GM21381 (cell line): Measurements from ENCODE around the gene R3HDM2.
"Not testable (repeated sequence)": the region's sequence is repeated elsewhere in the genome, so short reads cannot be mapped to it uniquely, and the experiment has no call there.

Source experiments
- ATAC-seq: cut with Tn5 transposase; IDR thresholded peaks from one replicate; pipeline ENCODE4 v1.9.1; 2021; ENCODE audit warnings: mild to moderate bottlenecking, moderate library complexity; ENCODE audit not compliant: unreplicated experiment

Gene R3HDM2

DNA sequence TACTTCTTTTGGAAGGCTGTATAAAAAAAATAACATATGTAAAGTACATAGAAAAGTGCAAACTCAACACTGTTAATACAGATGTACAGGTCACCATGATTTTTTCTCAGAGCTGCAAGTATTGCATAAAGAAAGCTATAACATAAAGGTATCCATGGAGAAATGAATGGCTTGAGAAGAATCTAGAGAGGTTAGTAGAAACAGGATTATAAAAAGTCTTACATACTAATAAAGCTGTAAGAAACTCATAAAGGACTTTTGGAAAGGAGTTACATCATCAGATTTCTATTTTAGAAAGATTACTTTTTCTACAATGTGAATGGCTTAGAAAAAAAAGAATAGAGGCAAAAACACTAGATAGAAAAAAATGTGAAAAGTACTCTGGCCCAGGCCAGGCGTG is 46.4 kb downstream of the R3HDM2 start:
- ATAC-seq = no peak

- no peak for ATAC-seq
Measured at GRCh38 chr12:57381693-57382220, 49.1 kb downstream of the R3HDM2 start.

DNA sequence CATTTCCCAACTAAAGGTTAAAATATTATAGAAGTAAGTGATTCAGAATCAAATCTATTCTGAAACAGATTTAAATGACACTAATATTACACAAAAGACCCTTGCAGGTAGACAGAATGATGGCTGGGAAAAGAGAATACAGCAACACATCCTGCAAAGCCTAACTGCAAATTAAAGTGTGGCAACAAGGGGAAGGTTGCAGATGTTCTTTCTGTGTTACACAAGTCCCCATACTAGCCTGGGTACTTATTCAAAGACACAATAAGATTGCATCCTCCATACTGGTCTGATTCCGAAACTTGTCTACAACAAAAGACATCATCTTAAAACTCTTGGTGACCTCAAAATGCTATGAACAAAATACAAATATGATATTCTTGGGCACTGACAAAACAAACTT is 50.5 kb downstream of the R3HDM2 start:
- ATAC-seq = no peak

DNA sequence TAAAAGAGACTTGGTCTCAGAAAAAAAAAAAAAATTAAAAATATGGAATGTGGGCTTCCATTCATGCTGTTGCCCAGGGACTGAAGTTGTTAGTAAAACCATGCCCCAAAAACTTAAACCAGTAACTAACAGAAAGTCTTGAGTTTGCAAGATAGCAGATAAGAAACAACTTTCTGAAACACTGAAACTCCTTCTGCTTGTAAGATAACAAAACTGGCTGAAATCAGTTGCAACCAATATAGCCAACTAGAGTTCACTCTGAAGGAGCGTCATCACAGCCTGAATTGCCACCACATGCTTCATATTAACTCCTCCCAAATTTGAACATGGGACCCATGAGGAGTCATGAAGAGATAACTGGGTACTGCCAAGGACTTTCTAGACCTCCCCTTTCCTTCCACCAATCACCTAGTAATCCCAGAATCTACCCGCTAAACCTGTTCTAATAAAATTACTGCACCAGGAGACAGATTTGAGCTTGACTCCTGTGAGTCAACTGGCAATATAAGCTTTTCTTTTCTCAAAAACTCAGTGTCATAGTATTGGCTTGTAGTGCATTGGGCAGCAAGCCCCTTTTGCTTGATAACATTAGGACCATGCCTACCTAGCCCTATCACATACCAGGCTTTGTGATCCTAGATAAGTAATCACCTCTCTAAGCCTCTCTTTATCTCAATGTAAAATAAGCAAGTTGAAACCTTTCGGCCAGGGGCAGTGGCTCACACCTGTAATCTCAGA is 53.6 kb downstream of the R3HDM2 start:
- no peak for ATAC-seq

GRCh38 chr12:57372233-57372632 is 58.6 kb downstream of the R3HDM2 start:
- no peak for ATAC-seq

DNA sequence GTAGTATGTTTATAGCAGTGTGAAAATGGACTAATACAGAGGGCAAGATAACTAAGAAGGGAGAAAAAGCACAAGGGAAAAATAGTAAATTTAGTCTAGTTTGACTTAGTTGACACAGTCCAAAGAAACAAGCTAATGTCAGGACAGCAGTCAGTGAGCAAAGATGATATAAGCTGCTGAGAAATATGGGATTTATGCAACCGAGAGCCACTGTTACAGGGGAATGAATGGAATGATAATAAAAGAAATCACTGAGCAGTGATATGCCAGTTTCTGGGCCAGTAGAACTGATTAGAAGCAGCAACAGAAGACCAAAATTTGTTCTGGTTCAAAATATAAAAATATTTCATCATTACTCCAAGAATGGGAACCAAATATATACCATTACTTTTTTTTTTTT is 60.1 kb downstream of the R3HDM2 start:
- no peak for ATAC-seq

- no peak for ATAC-seq
Measured at GRCh38 chr12:57370072-57370471, 60.8 kb downstream of the R3HDM2 start.

DNA sequence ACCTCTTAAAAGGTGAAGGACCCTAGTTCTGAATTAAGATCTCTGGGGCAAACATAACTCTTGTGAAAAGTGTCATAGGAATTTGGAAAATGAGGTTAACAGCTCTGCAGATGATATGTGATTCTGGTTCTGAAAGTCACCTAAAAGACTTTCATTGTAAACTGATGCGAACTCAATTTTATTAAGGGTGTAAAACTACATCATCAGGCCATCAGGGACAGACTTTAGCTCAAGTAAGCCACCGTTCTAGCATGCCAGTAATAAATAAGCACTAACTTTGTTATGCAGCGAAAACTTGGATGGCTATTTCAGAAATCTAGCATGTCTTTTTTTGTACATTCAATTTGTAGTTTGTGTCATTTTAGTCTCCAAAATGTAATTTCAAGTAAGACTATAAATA is 61.6 kb downstream of the R3HDM2 start:
- no peak for ATAC-seq

- no peak for ATAC-seq
Measured at GRCh38 chr12:57368349-57369095, 62.3 kb downstream of the R3HDM2 start.

DNA sequence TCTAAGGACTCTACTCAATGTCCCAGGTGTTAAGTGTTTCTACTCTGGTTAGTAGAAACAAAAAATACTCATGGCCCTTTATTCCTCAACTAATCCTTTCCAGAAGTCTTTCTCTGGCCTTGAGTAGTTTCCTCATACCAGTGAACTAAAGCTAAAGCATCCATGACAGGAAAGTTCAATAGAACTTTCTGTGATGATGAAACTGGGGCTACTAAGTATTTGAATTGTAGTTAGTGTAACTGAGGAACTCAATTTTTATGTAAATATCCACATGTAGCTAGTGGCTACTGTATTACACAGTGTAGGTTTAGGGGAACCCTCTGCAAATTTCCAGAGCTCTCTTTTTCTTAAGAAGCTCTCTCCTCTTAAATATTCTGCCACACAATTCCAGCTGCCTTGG is 63.7 kb downstream of the R3HDM2 start:
- no peak for ATAC-seq

DNA sequence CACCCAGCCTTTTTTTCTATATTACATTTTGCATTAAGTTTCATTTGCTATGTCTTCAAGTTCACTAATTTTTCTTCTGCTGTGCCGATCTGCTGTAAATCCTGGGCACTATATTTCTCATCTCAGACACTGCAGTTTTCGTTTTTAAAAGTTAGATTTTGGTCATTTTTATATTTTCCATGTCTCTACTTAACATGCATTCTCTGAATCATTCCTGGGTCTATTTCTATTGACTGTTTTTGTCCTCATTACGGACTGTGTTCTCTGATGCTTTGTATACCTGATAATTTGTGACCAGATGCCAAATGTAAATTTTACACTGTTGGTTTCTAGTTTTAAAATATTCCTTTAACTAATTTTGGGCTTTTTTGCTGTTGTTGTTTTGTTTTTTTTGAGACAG is 64.5 kb downstream of the R3HDM2 start:
- ATAC-seq = no peak

- not testable (repeated sequence) for ATAC-seq
Measured at GRCh38 chr12:57364156-57364555, 66.7 kb downstream of the R3HDM2 start.

DNA sequence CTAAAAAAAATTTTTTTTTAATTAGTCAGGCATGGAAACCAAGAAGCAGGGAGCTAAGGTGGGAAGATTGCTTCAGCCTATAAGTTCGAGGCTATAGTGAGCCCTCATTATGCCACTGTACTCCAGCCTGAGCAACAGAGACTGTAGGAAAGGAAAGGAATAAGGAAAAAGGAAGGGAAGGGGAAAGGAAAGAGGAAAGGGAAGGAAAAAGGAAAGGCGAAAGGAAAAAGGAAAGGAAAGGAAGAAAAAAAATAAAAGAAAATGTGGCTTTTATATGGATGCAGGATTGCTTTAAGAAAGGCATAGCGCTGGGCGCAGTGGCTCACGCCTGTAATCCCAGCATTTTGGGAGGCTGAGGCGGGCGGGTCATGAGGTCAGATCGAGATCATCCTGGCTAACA is 70.4 kb downstream of the R3HDM2 start:
- ATAC-seq = no peak

DNA sequence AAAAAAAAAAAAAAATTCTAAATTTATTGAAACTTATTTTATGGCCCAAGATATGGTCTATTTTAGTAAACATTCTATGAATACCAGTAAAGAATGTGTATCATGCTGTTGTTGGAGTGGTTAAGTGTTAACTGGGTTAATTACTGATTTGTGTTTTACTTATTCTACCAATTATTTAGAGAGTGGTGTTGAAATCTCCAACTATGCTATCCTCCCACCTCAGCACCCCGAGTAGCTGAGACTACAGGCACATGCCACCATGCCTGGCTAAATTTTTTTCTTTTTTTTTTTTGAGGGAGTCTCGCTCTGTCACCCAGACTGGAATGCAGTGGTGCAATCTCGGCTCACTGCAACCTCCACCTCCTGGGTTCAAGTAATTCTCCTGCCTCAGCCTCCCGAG is 72.2 kb downstream of the R3HDM2 start:
- no peak for ATAC-seq

- no peak for ATAC-seq
Measured at GRCh38 chr12:57355734-57356133, 75.1 kb downstream of the R3HDM2 start.

- no peak for ATAC-seq
Measured at GRCh38 chr12:57352166-57352565, 78.7 kb downstream of the R3HDM2 start.

GRCh38 chr12:57347284-57347683 is 83.6 kb downstream of the R3HDM2 start:
- no peak for ATAC-seq

GRCh38 chr12:57343703-57344378 is 87.0 kb downstream of the R3HDM2 start:
- ATAC-seq = no peak

DNA sequence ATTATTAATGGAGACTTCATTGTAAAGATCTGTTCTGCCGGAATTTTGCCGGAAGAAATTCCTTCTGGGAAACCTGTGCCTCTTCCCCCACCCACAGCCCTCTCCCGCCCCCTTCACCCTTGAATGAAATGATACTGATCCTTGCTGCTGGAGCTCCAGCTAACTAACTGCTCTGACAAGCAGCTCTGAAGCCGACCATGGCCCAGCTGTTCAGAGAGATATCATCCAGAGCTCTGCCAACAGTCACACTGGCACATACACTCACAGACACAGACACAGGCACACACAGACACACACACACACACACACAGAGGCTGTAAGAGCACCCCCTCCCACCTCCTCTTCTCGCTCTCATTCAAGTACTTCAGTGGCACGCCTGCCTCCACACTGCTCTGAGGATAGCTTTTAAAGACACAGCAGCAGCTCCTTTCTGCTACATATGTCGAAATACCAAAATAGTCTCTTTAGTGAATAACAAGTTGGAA is 88.6 kb downstream of the R3HDM2 start:
- no peak for ATAC-seq

DNA sequence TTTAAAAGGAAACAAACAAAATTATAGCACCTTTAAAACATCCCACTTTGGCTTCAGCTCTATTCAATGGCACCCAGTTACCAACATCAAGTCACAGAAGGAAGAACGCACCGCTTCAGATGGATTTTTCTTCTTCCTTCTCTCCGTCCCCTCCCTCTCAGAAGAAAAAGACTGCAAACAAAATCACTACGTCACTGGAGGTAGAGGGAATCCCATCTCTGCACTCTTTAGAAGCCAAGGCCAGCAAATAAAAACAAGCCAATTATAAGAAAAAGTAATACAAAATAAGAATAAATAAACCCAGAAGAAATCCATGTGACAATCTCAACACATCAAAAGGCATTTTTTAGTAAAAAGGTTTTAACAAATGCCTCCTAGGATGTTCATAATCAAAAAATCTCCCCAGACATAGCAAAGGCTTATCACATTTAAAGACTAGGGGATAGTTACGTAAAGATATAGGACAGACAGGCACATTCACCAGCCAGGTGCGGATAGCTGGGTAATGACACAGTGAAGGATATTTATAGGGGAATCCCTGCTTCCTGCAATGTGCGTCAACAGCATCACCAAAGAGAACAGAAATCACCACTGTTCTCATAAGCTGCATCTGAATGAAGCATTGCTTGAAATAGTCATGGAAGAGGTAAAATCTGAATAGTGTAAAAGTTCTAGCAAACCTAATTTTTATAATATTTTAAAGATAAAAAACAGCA is 89.4 kb downstream of the R3HDM2 start:
- ATAC-seq = no peak

DNA sequence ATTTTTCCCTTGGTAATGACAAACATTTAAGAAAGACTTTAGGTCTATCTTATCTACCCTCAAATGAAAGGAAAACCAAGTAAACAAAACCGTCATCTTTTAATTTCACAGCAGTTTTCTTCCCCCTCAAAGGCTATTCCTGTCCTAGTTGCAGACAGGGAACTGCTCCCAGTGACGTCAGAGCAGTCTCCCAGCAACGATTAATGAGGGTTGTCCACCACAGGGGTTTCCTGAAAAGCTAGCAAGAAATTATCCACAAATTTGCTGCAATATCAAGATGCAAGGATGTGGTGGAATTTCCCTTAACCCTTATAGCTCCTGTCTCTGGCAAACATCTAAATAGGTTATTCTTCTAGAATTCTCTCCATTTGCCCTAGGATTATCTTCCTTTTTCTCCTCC is 90.7 kb downstream of the R3HDM2 start:
- ATAC-seq = no peak
